Pulmonary artery endothelial cell (primary cell): Measurements from ENCODE around the gene HIKESHI. TPM values are rescaled to one million over a fixed set of nuclear protein-coding genes. Genes with fewer than 3 reads are reported as not detected.
"Not testable (repeated sequence)": the region's sequence is repeated elsewhere in the genome, so short reads cannot be mapped to it uniquely, and the experiment has no call there.

Source experiments
- DNase-seq: peaks from one replicate; pipeline ENCODE4 v3.0.0-alpha.2; 2011; ENCODE audit warnings: low read depth, low spot score
- total RNA-seq: library from RNA; depleted of rRNA; stranded (reverse); fragments of >200 nt; gene quantifications from 2 replicates; pipeline ENCODE4 v1.2.3, GENCODE V29; 2014

Gene HIKESHI
- 91.0 and 101 TPM in 2 replicates for total RNA-seq

GRCh38 chr11:86302092-86302793, at the start of gene HIKESHI:
TSS of gene HIKESHI (plus strand) at chr11:86302240. CDS start at chr11:86302449, 209 bp downstream.
- peak; percentile 92 for DNase-seq

- DNase-seq, result no peak
Measured at GRCh38 chr11:86255896-86256295, 46.1 kb upstream of the HIKESHI start.

- no peak for DNase-seq
Measured at GRCh38 chr11:86256608-86257007, 45.4 kb upstream of the HIKESHI start.

- DNase-seq, result no peak
Measured at GRCh38 chr11:86257446-86257845, 44.6 kb upstream of the HIKESHI start.

- DNase-seq, result no peak
Measured at GRCh38 chr11:86259730-86260129, 42.3 kb upstream of the HIKESHI start.

- no peak for DNase-seq
Measured at GRCh38 chr11:86261328-86261727, 40.7 kb upstream of the HIKESHI start.

- DNase-seq, result no peak
Measured at GRCh38 chr11:86262387-86262786, 39.7 kb upstream of the HIKESHI start.

- DNase-seq, result no peak
Measured at GRCh38 chr11:86264649-86265048, 37.4 kb upstream of the HIKESHI start.

- no peak for DNase-seq
Measured at GRCh38 chr11:86265194-86265593, 36.8 kb upstream of the HIKESHI start.

GRCh38 chr11:86269645-86270044, 32.4 kb upstream of the HIKESHI start:
- no peak for DNase-seq

- no peak for DNase-seq
Measured at GRCh38 chr11:86274503-86274902, 27.5 kb upstream of the HIKESHI start.

GRCh38 chr11:86274999-86275398, 27.0 kb upstream of the HIKESHI start:
- no peak for DNase-seq

- no peak for DNase-seq
Measured at GRCh38 chr11:86275493-86276370, 26.3 kb upstream of the HIKESHI start.

- DNase-seq, result no peak
Measured at GRCh38 chr11:86277741-86278140, 24.3 kb upstream of the HIKESHI start.

GRCh38 chr11:86278226-86278625, 23.8 kb upstream of the HIKESHI start:
- DNase-seq, result no peak

GRCh38 chr11:86279747-86280146, 22.3 kb upstream of the HIKESHI start:
- DNase-seq, result no peak

- DNase-seq, result no peak
Measured at GRCh38 chr11:86287468-86287796, 14.6 kb upstream of the HIKESHI start.

- no peak for DNase-seq
Measured at GRCh38 chr11:86288776-86289507, 13.1 kb upstream of the HIKESHI start.

GRCh38 chr11:86289508-86290280, 12.3 kb upstream of the HIKESHI start:
- not testable (repeated sequence) for DNase-seq

GRCh38 chr11:86291466-86292262, 10.4 kb upstream of the HIKESHI start:
- DNase-seq, result peak; percentile 4
